ENCODE data around the gene NLN.

GRCh38 chr5:65750938-65751337 is 28.9 kb downstream of the NLN start:
- no peak for TF ChIP-seq CTCF (IDR thresholded peaks at IDR 0.05 in 4 of 5, conservative IDR thresholded peaks at IDR 0.05 in 1 of 5)
- no peak for TF ChIP-seq POLR2A (IDR thresholded peaks at IDR 0.05)

All from gastrocnemius medialis (tissue), 4 donors.